ENCODE results near the gene GLRX2. TPM values are rescaled to one million over a fixed set of nuclear protein-coding genes. Genes with fewer than 3 reads are reported as not detected.

Gene GLRX2
- total and polyA plus RNA-seq, 2 of the 8 experiments (the other 6 are each of a cell fraction or from before 2014, with no cell fraction given) = 4.8 to 13.5 TPM

DNA sequence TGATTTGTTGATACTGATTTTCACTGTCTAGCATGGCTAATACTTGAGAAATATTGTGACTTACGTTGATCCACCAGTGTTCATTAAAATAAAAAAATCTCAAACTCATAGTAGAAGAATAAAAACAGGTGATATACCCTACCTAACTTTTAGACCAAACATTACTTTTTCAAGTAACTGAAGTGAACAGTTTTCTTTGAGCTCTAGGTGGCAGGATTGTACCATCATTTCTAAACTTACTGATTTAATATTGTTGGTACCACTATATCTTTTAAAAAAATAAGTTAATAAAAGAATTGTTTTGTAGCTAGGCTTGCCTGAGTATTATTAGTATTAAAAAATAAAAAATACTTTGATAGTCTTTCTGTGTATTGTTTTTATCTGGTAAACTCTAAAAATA is 38.1 kb upstream of the GLRX2 start:
- Histone ChIP-seq H2BK120ac (replicated peaks; ENCODE audit: low read depth, low read length) (no peak overlapping the region), H2BK5ac (ENCODE audit: low read depth, low read length) (no peak overlapping the region), H3K9me3 (ENCODE audit: insufficient read depth in 2 of 2, low read depth in 1 of 2, low read length in 1 of 2) (no peaks in the 10 kb centered on the region), H2AK5ac (ENCODE audit: low read depth, low read length) (no peak overlapping the region), H3K4me1 (replicated peaks in 1 of 4; ENCODE audit: control insufficient read depth in 3 of 4, insufficient read depth in 4 of 4, low read length in 3 of 4) (peaks cover 0 to 8% (median 3%) of the 10 kb centered on the region in 4 experiments; a peak in 2 of 7 replicates), H4K91ac (replicated peaks; ENCODE audit: insufficient read length, low read length) (no peak overlapping the region), H2BK12ac (ENCODE audit: low read depth, low read length) (no peak overlapping the region), H2BK20ac (ENCODE audit: low read length) (no peak overlapping the region), H3K4me3 (ENCODE audit: extremely low read depth in 1 of 4, insufficient read depth in 2 of 4, low read depth in 3 of 4, low read length in 4 of 4) (no peak overlapping the region), H3K18ac (ENCODE audit: extremely low read depth, low read length) (no peak overlapping the region), H2AFZ (ENCODE audit: low read length) (no peak overlapping the region), H3K23me2 (ENCODE audit: low read depth, low read length) (no peaks in the 10 kb centered on the region), H3K23ac (ENCODE audit: insufficient read length) (no peak overlapping the region), H3K27ac (ENCODE audit: low read depth, low read length) (no peak overlapping the region), H3K4me2 (ENCODE audit: insufficient read depth in 1 of 2, low read depth in 2 of 2, low read length in 2 of 2) (no peak overlapping the region), H4K20me1 (replicated peaks in 1 of 2; ENCODE audit: control insufficient read depth in 1 of 2, insufficient read depth in 2 of 2, low read length in 2 of 2) (peaks cover 0 to 2% of the 10 kb centered on the region in 2 experiments), H3K56ac (replicated peaks; ENCODE audit: insufficient read length, low read depth, low read length) (no peak overlapping the region), H4K8ac (ENCODE audit: extremely low read depth, insufficient read depth, low read length) (no peak overlapping the region), H3K27me3 (replicated peaks in 1 of 4; ENCODE audit: control insufficient read depth in 3 of 4, extremely low read depth in 1 of 4, insufficient read depth in 3 of 4, low read length in 3 of 4) (no peaks in the 10 kb centered on the region), H3K79me1 (ENCODE audit: low read depth, low read length) (peaks cover 4% of the 10 kb centered on the region; the same call in 1 of the 2 replicates), H3K4ac (replicated peaks; ENCODE audit: insufficient read length, low read depth, low read length) (no peak overlapping the region), H3K79me2 (ENCODE audit: control insufficient read depth in 1 of 2, insufficient read depth in 2 of 2, low read length in 2 of 2) (peaks cover 0 to 11% of the 10 kb centered on the region in 2 experiments; a peak in 2 of 4 replicates), H3K36me3 (ENCODE audit: control insufficient read depth in 2 of 4, insufficient read depth in 4 of 4, low read length in 3 of 4) (peaks cover 3 to 56% (median 14%) of the 10 kb centered on the region in 4 experiments), H2BK15ac (ENCODE audit: low read length) (no peak overlapping the region), H3K14ac (ENCODE audit: insufficient read length) (no peak overlapping the region), H3K9ac (replicated peaks in 1 of 4; ENCODE audit: extremely low read depth in 1 of 4, low read depth in 3 of 4, low read length in 3 of 4) (no peak overlapping the region), H4K5ac (ENCODE audit: insufficient read length, low read depth, low read length) (no peak overlapping the region)
- 82% methylated on average over 1 of the region's 1 CpG; no CpG with 5 or more reads in 1 of the 2 experiments for WGBS, 2 experiments (ENCODE audit: extremely low coverage in 1 of 2, insufficient coverage in 1 of 2, insufficient read length in 1 of 2, insufficient replicate concordance in 2 of 2, low coverage in 1 of 2, low lambda C conversion rate in 2 of 2, missing lambda C conversion rate in 1 of 2)
- DNase-seq (ENCODE audit: low read depth in 1 of 2, low spot score in 2 of 2) = no peak
- ChIA-PET CTCF (ENCODE audit: partially characterized antibody) (interaction anchor here (0.7 to 1.6 kb wide), 9 partner anchors 8 to 1016 kb away, joined by 3 to 7 read pairs (median 4); no protein-coding TSS in a partner anchor), POLR2A (ENCODE audit: partially characterized antibody) (interaction anchor here (2.0 kb wide), 1 partner anchor 39 kb away, joined by 5 read pairs; the partner anchor contains the start of gene GLRX2)
- no peak for TF ChIP-seq SIRT6 (IDR thresholded peaks at IDR 0.05; ENCODE audit: low read length)
- no peak for TF ChIP-seq NANOG (IDR thresholded peaks at IDR 0.05; ENCODE audit: insufficient read depth, low read depth, low read length, poor library complexity, severe bottlenecking)
- TF ChIP-seq YY1 (IDR thresholded peaks at IDR 0.05; ENCODE audit: low read depth, low read length) = no peak
- TF ChIP-seq, protein P1, sequence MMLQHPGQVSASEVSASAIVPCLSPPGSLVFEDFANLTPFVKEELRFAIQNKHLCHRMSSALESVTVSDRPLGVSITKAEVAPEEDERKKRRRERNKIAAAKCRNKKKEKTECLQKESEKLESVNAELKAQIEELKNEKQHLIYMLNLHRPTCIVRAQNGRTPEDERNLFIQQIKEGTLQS (IDR thresholded peaks at IDR 0.05; ENCODE audit: insufficient read depth, low read depth, low read length) = no peak
- peak in 1 of 2 experiments; percentile 14; a peak in 1 of 4 replicates for TF ChIP-seq RAD21 (IDR thresholded peaks at IDR 0.05 in 1 of 2, conservative IDR thresholded peaks at IDR 0.05 in 1 of 2; ENCODE audit: low read depth in 2 of 2, low read length in 2 of 2)
- TF ChIP-seq SP4 (IDR thresholded peaks at IDR 0.05; ENCODE audit: low read length) = no peak
- TF ChIP-seq PHF8 (conservative IDR thresholded peaks at IDR 0.05; ENCODE audit: low read depth, low read length) = no peak
- no peak for FAIRE-seq
